HCT116 (cell line): ENCODE measurements around the gene TSPAN31. TPM values are rescaled to one million over a fixed set of nuclear protein-coding genes. Genes with fewer than 3 reads are reported as not detected.

ENCODE experiments used
- ATAC-seq: fragments of 200-7000 bp; cut with Tn5 transposase; 2 replicates; pipeline ENCODE4 v1.9.1; 2020; ENCODE audit warnings: mild to moderate bottlenecking, moderate library complexity
- BruUV-seq: library from RNA; stranded (reverse); fragments of 400-500 nt; replicated peaks from 2 replicates; lab custom pipeline; 2021; lab: Mats Ljungman, UMichigan
- CTCF ChIA-PET: fragments of 300-600 bp; sonication (Branson Sonifier 250); formaldehyde crosslinking; loops from one replicate; lab custom pipeline; 2021; ENCODE audit warnings: antibody characterized with exemption; lab: Charles Lee
- POLR2A ChIA-PET: fragments of 300-600, 350-600 bp; sonication (Branson Sonifier 250); formaldehyde crosslinking; loops from one replicate; lab custom pipeline; 2021; ENCODE audit warnings: antibody characterized with exemption; lab: Charles Lee
- RAD21 ChIA-PET, 2 experiments: fragments of 300-600 bp; sonication (Branson Sonifier 250); formaldehyde crosslinking; loops; one replicate each; lab custom pipeline; 2023; ENCODE audit warnings: low total read pairs in 2 of 2; ENCODE audit not compliant: uncharacterized antibody in 2 of 2, unreplicated experiment in 2 of 2, low non-redundant PET in 1 of 2; lab: Charles Lee
- DNase-seq: peaks from one replicate; pipeline ENCODE4 v3.0.0-alpha.2; 2010; ENCODE audit warnings: low read depth, low spot score
- H2AFZ ChIP-seq: fragments of 200-600 bp; shearing (Covaris generic), sonication (generic); 2 replicates; pipeline ENCODE4 v1.6.1; 2017; ENCODE audit warnings: low read depth, mixed run types, mixed read lengths, antibody characterized with exemption, low read length; ENCODE audit not compliant: poor library complexity, severe bottlenecking
- H3K27ac ChIP-seq: 2 replicates; pipeline ENCODE4 v1.5.1; 2012; ENCODE audit warnings: low read depth, low read length
- H3K27me3 ChIP-seq: fragments of 200-600 bp; sonication (generic); 2 replicates; pipeline ENCODE4 v1.6.1; 2016; ENCODE audit warnings: mixed run types, low read length, mixed read lengths; ENCODE audit not compliant: insufficient read depth
- H3K36me3 ChIP-seq, 2 experiments: fragments of 200-500 bp in 1 of 2; fragments of 200-600 bp in 1 of 2; sonication (Bioruptor generic) in 1 of 2; sonication (generic) in 1 of 2; 2 replicates each; pipeline versions ENCODE4 v1.5.1 to v1.6.1; 2014 to 2016; ENCODE audit warnings: low read length in 2 of 2, inconsistent platforms in 1 of 2, mixed read lengths in 1 of 2, mixed run types in 1 of 2; ENCODE audit not compliant: insufficient read depth in 2 of 2, control insufficient read depth in 1 of 2
- H3K4me1 ChIP-seq, 2 experiments: fragments of 200-600 bp in 1 of 2; sonication (generic) in 1 of 2; 2 replicates each; pipeline versions ENCODE4 v1.5.1 to v1.6.1; 2012 to 2017; ENCODE audit warnings: low read length in 2 of 2, inconsistent platforms in 1 of 2, mild to moderate bottlenecking in 1 of 2, mixed read lengths in 1 of 2, mixed run types in 1 of 2, moderate library complexity in 1 of 2; ENCODE audit not compliant: insufficient read depth in 2 of 2, control insufficient read depth in 1 of 2
- H3K4me2 ChIP-seq: fragments of 200-600 bp; sonication (generic); 2 replicates; pipeline ENCODE4 v1.6.1; 2017; ENCODE audit warnings: mixed run types, low read length, mixed read lengths
- H3K4me3 ChIP-seq, 2 experiments: fragments of 200-600 bp in 1 of 2; sonication (generic) in 1 of 2; replicated peaks in 1 of 2; 2 replicates each; pipeline ENCODE4 v1.5.1; 2011 to 2016; ENCODE audit warnings: low read length in 2 of 2, control low read depth in 1 of 2, low read depth in 1 of 2, mild to moderate bottlenecking in 1 of 2, mixed read lengths in 1 of 2, mixed run types in 1 of 2
- H3K79me2 ChIP-seq: fragments of 200-600 bp; sonication (generic); 2 replicates; pipeline ENCODE4 v1.6.1; 2017; ENCODE audit warnings: mild to moderate bottlenecking, mixed run types, low read length, moderate library complexity, mixed read lengths; ENCODE audit not compliant: insufficient read depth
- H3K9ac ChIP-seq: fragments of 200-600 bp; sonication (generic); 2 replicates; pipeline ENCODE4 v1.6.1; 2016; ENCODE audit warnings: low read length, mixed read lengths
- H3K9me2 ChIP-seq: fragments of 200-600 bp; sonication (generic), shearing (Covaris generic); 2 replicates; pipeline ENCODE4 v1.6.1; 2017; ENCODE audit warnings: mixed run types, mild to moderate bottlenecking, moderate library complexity; ENCODE audit not compliant: insufficient read depth
- H3K9me3 ChIP-seq, 2 experiments: fragments of 200-500 bp in 1 of 2; fragments of 200-600 bp in 1 of 2; sonication (Bioruptor generic) in 1 of 2; sonication (generic) in 1 of 2; 2 replicates each; pipeline ENCODE4 v1.6.1; 2014 to 2017; ENCODE audit warnings: low read length in 2 of 2, mixed read lengths in 2 of 2, inconsistent platforms in 1 of 2, low read depth in 1 of 2, mild to moderate bottlenecking in 1 of 2, mixed run types in 1 of 2, moderate library complexity in 1 of 2; ENCODE audit not compliant: control insufficient read depth in 1 of 2, insufficient read depth in 1 of 2
- H4K20me1 ChIP-seq: fragments of 200-600 bp; sonication (generic), shearing (Covaris generic); 2 replicates; pipeline ENCODE4 v1.6.1; 2017; ENCODE audit warnings: mixed run types, mild to moderate bottlenecking, moderate library complexity; ENCODE audit not compliant: insufficient read depth
- ATF3 ChIP-seq: IDR thresholded peaks from 2 replicates; pipeline ENCODE4 v1.6.1; 2012
- CBX3 ChIP-seq: IDR thresholded peaks from 2 replicates; pipeline ENCODE4 v1.6.1; 2012; ENCODE audit warnings: low read depth
- CEBPB ChIP-seq: IDR thresholded peaks from 2 replicates; pipeline ENCODE4 v1.6.1; 2012; ENCODE audit warnings: low read depth
- EGR1 ChIP-seq: IDR thresholded peaks from 2 replicates; pipeline ENCODE4 v1.6.1; 2012; ENCODE audit warnings: low read depth
- ELF1 ChIP-seq: IDR thresholded peaks from 2 replicates; pipeline ENCODE4 v1.6.1; 2012; ENCODE audit warnings: low read depth, borderline replicate concordance
- EZH2 ChIP-seq: fragments of 200-600 bp; sonication (generic); IDR thresholded peaks from 2 replicates; pipeline ENCODE4 v1.6.1; 2017; ENCODE audit warnings: antibody characterized with exemption, mixed run types
- EZH2phosphoT487 ChIP-seq: fragments of 200-600 bp; IDR thresholded peaks from 2 replicates; pipeline ENCODE4 v1.6.1; 2018; ENCODE audit warnings: antibody characterized with exemption, borderline replicate concordance
- FOSL1 ChIP-seq: IDR thresholded peaks from 2 replicates; pipeline ENCODE4 v1.6.1; 2012; ENCODE audit warnings: low read depth
- JUND ChIP-seq: IDR thresholded peaks from 2 replicates; pipeline ENCODE4 v1.6.1; 2012
- MAX ChIP-seq: IDR thresholded peaks from 2 replicates; pipeline ENCODE4 v1.6.1; 2012
- POLR2A ChIP-seq: IDR thresholded peaks from 2 replicates; pipeline ENCODE4 v1.7.0; 2011; ENCODE audit warnings: borderline replicate concordance; ENCODE audit not compliant: insufficient read depth, insufficient read length; ENCODE audit errors: extremely low read depth
- REST ChIP-seq: IDR thresholded peaks from 2 replicates; pipeline ENCODE4 v1.6.1; 2012; ENCODE audit warnings: low read depth
- SIN3A ChIP-seq: IDR thresholded peaks from 2 replicates; pipeline ENCODE4 v1.6.1; 2012; ENCODE audit warnings: low read depth
- SRF ChIP-seq: IDR thresholded peaks from 2 replicates; pipeline ENCODE4 v1.6.1; 2012; ENCODE audit warnings: low read depth
- TCF7L2 ChIP-seq: IDR thresholded peaks from 2 replicates; pipeline ENCODE4 v1.7.0; 2011; ENCODE audit warnings: borderline replicate concordance, inconsistent platforms; ENCODE audit not compliant: insufficient read depth, insufficient read length; ENCODE audit errors: extremely low read depth
- YY1 ChIP-seq: IDR thresholded peaks from 2 replicates; pipeline ENCODE4 v1.6.1; 2011; ENCODE audit warnings: low read length, low read depth, moderate library complexity, mild to moderate bottlenecking; ENCODE audit not compliant: insufficient replicate concordance; ENCODE audit errors: extremely low read depth
- ZBTB33 ChIP-seq: IDR thresholded peaks from 2 replicates; pipeline ENCODE4 v1.6.1; 2011; ENCODE audit warnings: mild to moderate bottlenecking, low read length, moderate library complexity; ENCODE audit not compliant: insufficient replicate concordance; ENCODE audit errors: extremely low read depth
- ZFX ChIP-seq: fragments of 450-650 bp; IDR thresholded peaks from 2 replicates; pipeline ENCODE4 v1.6.1; 2017
- intact Hi-C: fragments of 100-400 bp; cut with micrococcal nuclease; formaldehyde crosslinking; loops from 2 replicates; pipeline ENCODE4 v1.10.0; 2022
- total RNA-seq: library from RNA; stranded (reverse); gene quantifications from one replicate; pipeline ENCODE4 v1.2.1, GENCODE V29; 2021; ENCODE audit not compliant: unreplicated experiment

The TSPAN31 gene
- total RNA-seq, 1 experiment from 2014 or later, result 14.9 TPM

GRCh38 chr12:57771236-57771872 lies 26.5 kb downstream of the TSPAN31 start:
- Histone ChIP-seq H3K9me2 (no peaks in the 10 kb centered on the region), H2AFZ (no peak overlapping the region), H3K27me3 (no peaks in the 10 kb centered on the region), H3K4me2 (peak overlapping the region; percentile 88), H3K36me3 (peaks cover 6 to 27% of the 10 kb centered on the region in 2 experiments; a peak in 3 of 4 replicates), H3K27ac (peak overlapping the region; percentile 93), H3K4me1 (peaks cover 14 to 33% of the 10 kb centered on the region in 2 experiments), H3K9ac (peak overlapping the region; percentile 97), H4K20me1 (no peaks in the 10 kb centered on the region), H3K4me3 (peak overlapping the region; percentile 91 to 97), H3K79me2 (peaks cover 25% of the 10 kb centered on the region), H3K9me3 (no peaks in the 10 kb centered on the region)
- intact Hi-C loops, result no loop called here
- RAD21 ChIA-PET, result interaction anchor here in 1 of 2 experiments (1.0 kb wide), 1 partner anchor 11 kb away, joined by 3 read pairs; the partner anchor contains the start of gene TSFM
- CTCF ChIA-PET, result interaction anchor here (0.9 to 1.0 kb wide), 2 partner anchors 12 to 188 kb away, joined by 3 to 5 read pairs; no protein-coding TSS in a partner anchor
- BruUV-seq, result TSS peak; percentile 71
- ATAC-seq (peak; percentile 73), DNase-seq (peak; percentile 89)
- POLR2A ChIA-PET, result interaction anchor here (0.6 to 1.2 kb wide), 3 partner anchors 9 to 392 kb away, joined by 3 to 6 read pairs (median 3); no protein-coding TSS in a partner anchor
- TF ChIP-seq CBX3, result no peak
- no peak for TF ChIP-seq SRF
- no peak for TF ChIP-seq JUND
- no peak for TF ChIP-seq EZH2phosphoT487
- TF ChIP-seq REST, result no peak
- TF ChIP-seq ELF1, result no peak
- no peak for TF ChIP-seq SIN3A
- no peak for TF ChIP-seq EGR1
- no peak for TF ChIP-seq TCF7L2
- no peak for TF ChIP-seq CEBPB
- TF ChIP-seq FOSL1, result no peak
- TF ChIP-seq ATF3, result no peak
- TF ChIP-seq EZH2, result no peak
- no peak for TF ChIP-seq YY1
- TF ChIP-seq POLR2A, result no peak
- no peak; the same call in 1 of the 2 replicates for TF ChIP-seq ZFX
- no peak for TF ChIP-seq ZBTB33
- no peak for TF ChIP-seq MAX
